Testis (tissue), 3 donors: Measurements from ENCODE around the gene PRKAG2. TPM values are rescaled to one million over a fixed set of nuclear protein-coding genes. Genes with fewer than 3 reads are reported as not detected.

Experiments
- DNase-seq: peaks from one replicate; pipeline ENCODE4 v3.0.0-alpha.2; 2019
- H3K27ac ChIP-seq, 2 donors: fragments of 200-600 bp; sonication (generic); one replicate each; pipeline ENCODE4 v1.5.1; 2019
- H3K27me3 ChIP-seq: fragments of 200-600 bp; sonication (generic); one replicate; pipeline ENCODE4 v1.5.1; 2019
- H3K36me3 ChIP-seq: fragments of 200-600 bp; sonication (generic); one replicate; pipeline ENCODE4 v1.5.1; 2017; ENCODE audit warnings: low read depth; ENCODE audit errors: missing control alignments
- H3K4me1 ChIP-seq: fragments of 200-600 bp; sonication (generic); one replicate; pipeline ENCODE4 v1.5.1; 2019
- H3K4me3 ChIP-seq, 2 donors: fragments of 200-600 bp; sonication (generic); one replicate each; pipeline ENCODE4 v1.5.1; 2017 to 2019
- H3K9me3 ChIP-seq: fragments of 200-600 bp; sonication (generic); one replicate; pipeline ENCODE4 v1.5.1; 2017
- POLR2A ChIP-seq: fragments of 450-650 bp; IDR thresholded peaks from one replicate; pipeline ENCODE4 v1.6.1; 2017; ENCODE audit warnings: antibody characterized with exemption, mild to moderate bottlenecking, moderate library complexity
- WGBS, 2 donors: methylation state at CpG; one replicate each; pipeline ENCODE4 v1.1.5; 2018; 5-methylcytosine and 5-hydroxymethylcytosine counted together
- intact Hi-C: fragments of 100-400 bp; cut with DNase I; formaldehyde crosslinking; loops from one replicate; pipeline ENCODE4 v1.15.1; 2023; ENCODE audit warnings: low total_unique reads
- polyA plus RNA-seq: library from polyadenylated mRNA; stranded (reverse); fragments of 350-450 nt; fragmentation: Illumina TruSeq; extraction: RNeasy Lipid Tissue Mini Kit (QIAGEN cat#74804); gene quantifications from one replicate; pipeline ENCODE4 v1.2.3, GENCODE V29; 2014; ENCODE audit warnings: low read depth, low replicate concordance; ENCODE audit not compliant: insufficient read depth
- total RNA-seq, 2 donors: library from RNA; depleted of rRNA; stranded (reverse); fragments of >200 nt; gene quantifications; one replicate each; pipeline ENCODE4 v1.2.3, GENCODE V29; 2016
- TF ChIP-seq, protein P1 (sequence below), 3 experiments: fragments of 450-650 bp in 2 of 3; fragments of 200-600 bp in 1 of 3; sonication (generic) in 1 of 3; IDR thresholded peaks; one replicate each; pipeline ENCODE4 v1.5.1; 2016 to 2019; ENCODE audit warnings: antibody characterized with exemption in 3 of 3, mild to moderate bottlenecking in 2 of 3, moderate library complexity in 1 of 3

Gene PRKAG2
- total and polyA plus RNA-seq, 3 donors from 2014 or later = 27.9 to 28.7 (median 28.6) TPM

DNA sequence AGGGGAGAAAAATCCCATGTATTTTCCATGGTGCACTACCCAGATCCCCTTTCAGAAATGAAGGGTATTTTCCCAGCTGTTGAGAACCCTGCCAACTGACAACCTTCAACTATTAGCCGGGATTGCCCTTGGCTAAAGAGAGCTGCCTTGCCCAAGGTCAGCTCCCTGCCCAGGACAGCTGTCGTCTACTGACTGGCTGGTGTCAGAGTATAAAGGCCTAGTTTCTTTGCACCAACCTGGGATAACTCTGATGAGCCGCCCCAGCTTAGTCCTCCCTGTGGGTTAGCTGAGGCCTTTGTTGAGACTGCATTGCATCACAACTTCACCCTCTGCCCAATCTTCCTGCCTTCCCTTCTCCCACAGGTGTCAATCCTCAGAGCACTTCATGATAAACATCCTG is 210.0 kb downstream of the PRKAG2 start:
- H3K4me1 ChIP-seq = no peaks in the 10 kb centered on the region
- H3K27ac ChIP-seq = no peak overlapping the region
- no peaks in the 10 kb centered on the region for H3K9me3 ChIP-seq
- TF ChIP-seq POLR2A = no peak
- TF ChIP-seq, protein P1, sequence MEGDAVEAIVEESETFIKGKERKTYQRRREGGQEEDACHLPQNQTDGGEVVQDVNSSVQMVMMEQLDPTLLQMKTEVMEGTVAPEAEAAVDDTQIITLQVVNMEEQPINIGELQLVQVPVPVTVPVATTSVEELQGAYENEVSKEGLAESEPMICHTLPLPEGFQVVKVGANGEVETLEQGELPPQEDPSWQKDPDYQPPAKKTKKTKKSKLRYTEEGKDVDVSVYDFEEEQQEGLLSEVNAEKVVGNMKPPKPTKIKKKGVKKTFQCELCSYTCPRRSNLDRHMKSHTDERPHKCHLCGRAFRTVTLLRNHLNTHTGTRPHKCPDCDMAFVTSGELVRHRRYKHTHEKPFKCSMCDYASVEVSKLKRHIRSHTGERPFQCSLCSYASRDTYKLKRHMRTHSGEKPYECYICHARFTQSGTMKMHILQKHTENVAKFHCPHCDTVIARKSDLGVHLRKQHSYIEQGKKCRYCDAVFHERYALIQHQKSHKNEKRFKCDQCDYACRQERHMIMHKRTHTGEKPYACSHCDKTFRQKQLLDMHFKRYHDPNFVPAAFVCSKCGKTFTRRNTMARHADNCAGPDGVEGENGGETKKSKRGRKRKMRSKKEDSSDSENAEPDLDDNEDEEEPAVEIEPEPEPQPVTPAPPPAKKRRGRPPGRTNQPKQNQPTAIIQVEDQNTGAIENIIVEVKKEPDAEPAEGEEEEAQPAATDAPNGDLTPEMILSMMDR (IDR thresholded peaks at IDR 0.05) = no peak
- H3K36me3 ChIP-seq = no peaks in the 10 kb centered on the region
- H3K27me3 ChIP-seq = no peaks in the 10 kb centered on the region
- no peak for DNase-seq
- no peak overlapping the region for H3K4me3 ChIP-seq
- 74 to 88% methylated on average over 3 of the region's 3 CpGs for WGBS, 2 donors
- intact Hi-C loops = no loop called here

DNA sequence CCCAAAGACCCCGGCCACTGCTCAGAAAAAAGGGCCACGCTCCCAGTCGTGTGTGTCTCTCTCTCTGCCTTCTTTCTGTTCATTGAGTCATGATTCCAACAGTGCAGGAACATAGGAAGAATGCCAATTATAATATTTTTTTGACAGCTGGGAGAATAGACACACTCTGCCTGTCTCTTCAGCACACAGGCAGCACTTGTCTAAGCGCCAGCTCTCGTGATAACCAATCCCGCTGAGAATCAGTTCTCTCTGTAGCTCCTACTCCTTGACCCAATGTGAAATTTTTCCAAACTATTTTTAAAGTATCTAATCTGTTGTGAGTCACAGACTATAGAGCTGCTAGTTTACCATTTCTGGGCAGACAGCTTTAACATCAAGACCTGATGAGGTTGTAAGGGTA is 211.5 kb downstream of the PRKAG2 start:
- H3K36me3 ChIP-seq = no peaks in the 10 kb centered on the region
- H3K27me3 ChIP-seq = no peaks in the 10 kb centered on the region
- 43 to 45% methylated on average over 6 of the region's 6 CpGs for WGBS, 2 donors
- DNase-seq = peak; percentile 72
- no peak overlapping the region for H3K27ac ChIP-seq
- no peak overlapping the region for H3K4me3 ChIP-seq
- intact Hi-C loops = no loop called here
- no peaks in the 10 kb centered on the region for H3K4me1 ChIP-seq
- no peaks in the 10 kb centered on the region for H3K9me3 ChIP-seq
- TF ChIP-seq, protein P1 (IDR thresholded peaks at IDR 0.05) = no peak
- no peak for TF ChIP-seq POLR2A

DNA sequence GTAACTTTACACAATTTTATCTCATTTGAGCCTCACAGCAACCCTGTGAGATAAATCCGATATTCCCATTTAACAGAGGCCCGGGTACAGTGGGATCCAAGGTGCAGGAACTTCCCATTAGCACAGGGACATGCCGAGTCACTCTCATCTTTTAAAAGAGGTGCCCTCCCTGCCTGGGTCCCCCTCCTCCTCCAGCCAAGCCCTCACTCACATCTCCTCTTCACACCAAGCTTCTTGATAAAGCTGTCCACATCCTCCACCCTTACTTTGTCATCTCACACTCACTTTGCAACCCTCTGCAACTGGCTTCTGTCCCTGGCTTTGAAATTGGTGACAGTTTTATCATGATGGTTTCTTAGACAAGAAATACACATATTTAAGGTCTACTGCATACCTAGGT is 212.6 kb downstream of the PRKAG2 start:
- DNase-seq = no peak
- intact Hi-C loops = no loop called here
- Histone ChIP-seq H3K9me3 (no peaks in the 10 kb centered on the region), H3K27me3 (no peaks in the 10 kb centered on the region), H3K4me3 (no peak overlapping the region), H3K36me3 (no peaks in the 10 kb centered on the region), H3K4me1 (no peaks in the 10 kb centered on the region), H3K27ac (no peak overlapping the region)
- WGBS, 2 donors = 89 to 92% methylated on average over 3 of the region's 3 CpGs
- TF ChIP-seq POLR2A = no peak
- TF ChIP-seq, protein P1 (IDR thresholded peaks at IDR 0.05) = no peak

DNA sequence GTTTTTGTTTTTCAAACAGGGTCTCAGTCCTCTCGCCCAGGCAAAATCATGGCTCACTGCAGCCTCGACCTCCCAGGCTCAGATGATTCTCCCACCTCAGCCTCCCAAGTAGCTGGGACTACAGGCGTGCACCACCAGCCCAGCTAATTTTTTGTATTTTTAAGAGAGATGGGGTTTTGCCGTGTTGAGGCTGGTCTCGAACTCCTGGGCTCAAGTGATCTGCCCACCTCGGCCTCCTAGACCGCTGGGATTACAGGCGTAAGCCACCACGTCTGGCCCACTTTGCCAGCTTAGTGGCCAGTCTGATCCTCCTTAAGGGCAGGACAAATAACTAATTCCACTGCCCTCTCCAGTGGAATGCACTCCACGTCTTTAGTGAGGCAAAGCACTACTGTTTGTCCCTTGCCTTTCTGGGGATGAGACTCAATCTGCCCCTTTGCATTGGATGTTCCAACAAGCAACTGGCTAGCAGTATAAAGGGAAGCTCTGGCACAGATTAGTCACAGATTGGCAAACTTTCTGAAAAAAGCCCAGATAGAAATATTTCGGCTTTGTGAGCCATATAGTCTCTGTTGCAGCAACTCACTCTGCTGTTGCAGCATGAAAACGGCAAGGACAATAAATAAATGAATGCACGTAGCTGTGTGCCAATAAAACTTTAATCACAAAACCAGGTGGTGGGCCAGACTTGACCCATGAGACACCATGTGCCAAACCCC is 213.4 kb downstream of the PRKAG2 start:
- Histone ChIP-seq H3K4me1 (no peaks in the 10 kb centered on the region), H3K9me3 (no peaks in the 10 kb centered on the region), H3K36me3 (no peaks in the 10 kb centered on the region), H3K27me3 (no peaks in the 10 kb centered on the region), H3K27ac (no peak overlapping the region), H3K4me3 (no peak overlapping the region)
- WGBS, 2 donors = 87 to 88% methylated on average over 13 of the region's 13 CpGs
- intact Hi-C loops = no loop called here
- no peak for TF ChIP-seq POLR2A
- TF ChIP-seq, protein P1 (IDR thresholded peaks at IDR 0.05) = no peak
- no peak for DNase-seq

DNA sequence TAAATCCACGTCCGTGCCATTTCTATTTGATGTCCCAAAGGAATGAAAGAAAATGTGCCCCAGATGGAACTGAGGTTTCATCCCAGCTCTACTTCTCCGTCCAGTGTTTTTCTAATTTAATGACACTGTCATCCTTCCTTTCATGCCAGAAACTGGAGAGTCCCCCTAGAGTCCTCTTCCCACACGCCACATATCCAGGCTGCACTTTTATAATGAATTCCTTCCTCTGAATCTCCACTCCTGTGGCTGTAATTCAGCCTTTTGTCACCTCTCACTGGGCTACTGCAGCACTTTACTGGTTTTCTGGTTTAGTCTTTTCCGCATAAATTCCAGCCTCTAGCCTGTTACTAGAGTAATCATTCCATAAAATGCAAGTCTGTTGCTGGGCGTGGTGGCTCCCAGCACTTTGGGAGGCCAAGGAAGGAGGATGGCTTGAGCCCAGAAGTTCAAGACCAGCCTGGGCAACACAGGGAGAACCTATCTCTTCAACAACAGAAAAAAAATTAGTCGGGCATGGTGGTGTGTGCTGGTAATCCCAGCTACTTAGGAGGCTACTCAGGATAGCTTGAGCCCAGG is 214.6 kb downstream of the PRKAG2 start:
- WGBS, 2 donors = 76 to 80% methylated on average over 7 of the region's 7 CpGs
- H3K36me3 ChIP-seq = no peaks in the 10 kb centered on the region
- H3K27ac ChIP-seq = no peak overlapping the region
- DNase-seq = no peak
- no peaks in the 10 kb centered on the region for H3K4me1 ChIP-seq
- no peak overlapping the region for H3K4me3 ChIP-seq
- H3K9me3 ChIP-seq = no peaks in the 10 kb centered on the region
- TF ChIP-seq, protein P1 (IDR thresholded peaks at IDR 0.05) = no peak
- no peak for TF ChIP-seq POLR2A
- intact Hi-C loops = no loop called here
- no peaks in the 10 kb centered on the region for H3K27me3 ChIP-seq
